ENCODE data around the gene SLC4A5. TPM values are rescaled to one million over a fixed set of nuclear protein-coding genes. Genes with fewer than 3 reads are reported as not detected.

SLC4A5 gene
- total RNA-seq, 1 experiment from 2014 or later: 1.8 TPM

DNA sequence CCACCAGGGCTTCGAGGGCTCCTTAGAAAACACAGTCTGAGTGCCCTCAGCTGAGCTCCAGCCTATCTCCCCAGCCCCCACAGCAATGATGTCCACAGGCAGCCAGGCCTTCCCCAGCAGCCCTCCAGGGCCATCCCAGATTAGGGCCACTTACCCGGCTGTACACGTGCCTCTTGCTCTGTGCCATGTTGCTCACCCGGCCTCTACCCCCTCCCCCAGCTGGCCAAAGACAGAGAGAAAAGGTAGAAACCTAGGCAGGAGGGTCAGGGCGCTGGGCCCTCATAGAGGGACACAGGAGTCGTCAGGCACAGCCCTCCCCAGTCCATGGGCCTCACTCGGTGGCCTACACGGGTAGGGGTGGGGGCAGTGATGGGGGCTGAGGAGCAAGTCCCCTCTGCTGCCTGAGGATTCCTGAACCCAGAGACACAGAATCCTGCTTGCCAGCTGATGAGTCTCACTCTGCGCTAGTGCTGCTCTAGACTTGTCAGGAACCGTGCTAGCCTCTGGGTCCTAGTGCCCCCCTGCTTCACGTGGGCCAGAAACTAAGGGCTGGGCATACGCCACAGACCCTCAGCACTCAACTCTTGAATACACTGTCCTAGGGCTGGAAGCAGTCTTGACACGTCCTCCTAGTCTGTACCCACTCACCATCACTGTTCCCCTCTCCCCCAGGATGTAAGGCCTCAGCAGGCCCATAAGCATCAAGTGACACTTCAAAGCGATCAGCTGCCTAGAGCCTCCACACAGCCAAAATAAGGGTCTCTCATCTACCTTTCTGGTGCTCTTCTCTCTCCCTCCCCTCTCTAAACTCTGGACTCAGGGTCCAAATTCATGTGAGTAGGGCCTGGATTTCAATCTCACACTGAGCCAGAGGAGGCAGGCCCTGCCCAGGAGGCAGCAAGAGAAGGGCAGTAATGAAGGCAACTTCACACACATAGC, 36.9 kb upstream of the SLC4A5 start, which contains the start of gene DCTN1 (continued):
- TF ChIP-seq, protein P1, sequence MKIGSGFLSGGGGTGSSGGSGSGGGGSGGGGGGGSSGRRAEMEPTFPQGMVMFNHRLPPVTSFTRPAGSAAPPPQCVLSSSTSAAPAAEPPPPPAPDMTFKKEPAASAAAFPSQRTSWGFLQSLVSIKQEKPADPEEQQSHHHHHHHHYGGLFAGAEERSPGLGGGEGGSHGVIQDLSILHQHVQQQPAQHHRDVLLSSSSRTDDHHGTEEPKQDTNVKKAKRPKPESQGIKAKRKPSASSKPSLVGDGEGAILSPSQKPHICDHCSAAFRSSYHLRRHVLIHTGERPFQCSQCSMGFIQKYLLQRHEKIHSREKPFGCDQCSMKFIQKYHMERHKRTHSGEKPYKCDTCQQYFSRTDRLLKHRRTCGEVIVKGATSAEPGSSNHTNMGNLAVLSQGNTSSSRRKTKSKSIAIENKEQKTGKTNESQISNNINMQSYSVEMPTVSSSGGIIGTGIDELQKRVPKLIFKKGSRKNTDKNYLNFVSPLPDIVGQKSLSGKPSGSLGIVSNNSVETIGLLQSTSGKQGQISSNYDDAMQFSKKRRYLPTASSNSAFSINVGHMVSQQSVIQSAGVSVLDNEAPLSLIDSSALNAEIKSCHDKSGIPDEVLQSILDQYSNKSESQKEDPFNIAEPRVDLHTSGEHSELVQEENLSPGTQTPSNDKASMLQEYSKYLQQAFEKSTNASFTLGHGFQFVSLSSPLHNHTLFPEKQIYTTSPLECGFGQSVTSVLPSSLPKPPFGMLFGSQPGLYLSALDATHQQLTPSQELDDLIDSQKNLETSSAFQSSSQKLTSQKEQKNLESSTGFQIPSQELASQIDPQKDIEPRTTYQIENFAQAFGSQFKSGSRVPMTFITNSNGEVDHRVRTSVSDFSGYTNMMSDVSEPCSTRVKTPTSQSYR (CRISPR knock-in tag; IDR thresholded peaks at IDR 0.05): no peak
- TF ChIP-seq GRHL2 (CRISPR knock-in tag; IDR thresholded peaks at IDR 0.05; ENCODE audit: insufficient replicate concordance, severe bottlenecking): no peak

DNA sequence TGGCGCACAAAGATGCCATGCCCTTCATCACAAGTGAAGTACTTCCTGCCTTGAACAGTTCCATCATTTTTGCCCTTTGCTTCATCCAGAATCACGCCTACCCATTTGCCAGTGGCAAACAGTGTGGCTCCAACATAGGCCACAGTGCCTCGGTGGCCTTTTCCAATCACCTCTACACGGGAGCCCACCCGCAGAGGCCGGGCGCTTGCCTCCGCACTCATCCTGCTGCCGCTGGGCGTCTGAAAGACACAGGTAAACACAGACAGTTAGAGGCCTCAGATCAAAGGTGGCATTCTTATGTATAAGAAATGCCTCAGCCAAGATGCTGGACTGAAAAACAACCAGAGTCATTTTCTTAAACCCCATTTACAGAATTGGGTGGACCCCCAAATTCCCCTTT, 34.8 kb upstream of the SLC4A5 start:
- no peaks in the 10 kb centered on the region for H3K27me3 Mint-ChIP-seq (ENCODE audit: low read depth)
- no peak for TF ChIP-seq GTF2I (CRISPR knock-in tag; conservative IDR thresholded peaks at IDR 0.05)
- no peak for TF ChIP-seq RORB (CRISPR knock-in tag; IDR thresholded peaks at IDR 0.05)
- no peak for TF ChIP-seq ETV6 (CRISPR knock-in tag; IDR thresholded peaks at IDR 0.05)
- TF ChIP-seq ZNF121 (CRISPR knock-in tag; IDR thresholded peaks at IDR 0.05): no peak
- no peak for TF ChIP-seq ZNF532 (CRISPR knock-in tag; IDR thresholded peaks at IDR 0.05; ENCODE audit: borderline replicate concordance)
- no peak for TF ChIP-seq CBFB (CRISPR knock-in tag; IDR thresholded peaks at IDR 0.05; ENCODE audit: low read depth)
- no peak for TF ChIP-seq ZNF232 (CRISPR knock-in tag; IDR thresholded peaks at IDR 0.05)
- TF ChIP-seq NFE2L1 (CRISPR knock-in tag; IDR thresholded peaks at IDR 0.05): no peak
- TF ChIP-seq SOX15 (CRISPR knock-in tag; IDR thresholded peaks at IDR 0.05): no peak
- TF ChIP-seq GRHL2 (CRISPR knock-in tag; IDR thresholded peaks at IDR 0.05; ENCODE audit: insufficient replicate concordance, severe bottlenecking): no peak
- TF ChIP-seq, protein P2, sequence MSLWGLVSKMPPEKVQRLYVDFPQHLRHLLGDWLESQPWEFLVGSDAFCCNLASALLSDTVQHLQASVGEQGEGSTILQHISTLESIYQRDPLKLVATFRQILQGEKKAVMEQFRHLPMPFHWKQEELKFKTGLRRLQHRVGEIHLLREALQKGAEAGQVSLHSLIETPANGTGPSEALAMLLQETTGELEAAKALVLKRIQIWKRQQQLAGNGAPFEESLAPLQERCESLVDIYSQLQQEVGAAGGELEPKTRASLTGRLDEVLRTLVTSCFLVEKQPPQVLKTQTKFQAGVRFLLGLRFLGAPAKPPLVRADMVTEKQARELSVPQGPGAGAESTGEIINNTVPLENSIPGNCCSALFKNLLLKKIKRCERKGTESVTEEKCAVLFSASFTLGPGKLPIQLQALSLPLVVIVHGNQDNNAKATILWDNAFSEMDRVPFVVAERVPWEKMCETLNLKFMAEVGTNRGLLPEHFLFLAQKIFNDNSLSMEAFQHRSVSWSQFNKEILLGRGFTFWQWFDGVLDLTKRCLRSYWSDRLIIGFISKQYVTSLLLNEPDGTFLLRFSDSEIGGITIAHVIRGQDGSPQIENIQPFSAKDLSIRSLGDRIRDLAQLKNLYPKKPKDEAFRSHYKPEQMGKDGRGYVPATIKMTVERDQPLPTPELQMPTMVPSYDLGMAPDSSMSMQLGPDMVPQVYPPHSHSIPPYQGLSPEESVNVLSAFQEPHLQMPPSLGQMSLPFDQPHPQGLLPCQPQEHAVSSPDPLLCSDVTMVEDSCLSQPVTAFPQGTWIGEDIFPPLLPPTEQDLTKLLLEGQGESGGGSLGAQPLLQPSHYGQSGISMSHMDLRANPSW (CRISPR knock-in tag; conservative IDR thresholded peaks at IDR 0.05; ENCODE audit: low read depth): no peak
- no peak for TF ChIP-seq PRDM15 (CRISPR knock-in tag; IDR thresholded peaks at IDR 0.05)
- TF ChIP-seq SMAD3 (CRISPR knock-in tag; IDR thresholded peaks at IDR 0.05; ENCODE audit: borderline replicate concordance): no peak
- H3K4me1 Mint-ChIP-seq: peaks cover 42% of the 10 kb centered on the region
- ATAC-seq (no peak), DNase-seq (ENCODE audit: low spot score) (no peak)
- no peak overlapping the region for H3K4me3 Mint-ChIP-seq
- H3K36me3 Mint-ChIP-seq: peaks cover 8% of the 10 kb centered on the region
- POLR2A ChIA-PET: no interaction called here
- CTCF ChIA-PET: interaction anchor here (1.1 kb wide), 1 partner anchor 13 kb away, joined by 3 read pairs; no protein-coding TSS in a partner anchor
- H3K27ac Mint-ChIP-seq: no peak overlapping the region
- no peaks in the 10 kb centered on the region for H3K9me3 Mint-ChIP-seq
